HCT116 (cell line): Measurements from ENCODE around the gene IL17D. TPM values are rescaled to one million over a fixed set of nuclear protein-coding genes. Genes with fewer than 3 reads are reported as not detected.

Source experiments
- ATAC-seq: fragments of 200-7000 bp; cut with Tn5 transposase; 2 replicates; pipeline ENCODE4 v1.9.1; 2020; ENCODE audit warnings: mild to moderate bottlenecking, moderate library complexity
- BruUV-seq: library from RNA; stranded (reverse); fragments of 400-500 nt; replicated peaks from 2 replicates; lab custom pipeline; 2021; lab: Mats Ljungman, UMichigan
- CTCF ChIA-PET: fragments of 300-600 bp; sonication (Branson Sonifier 250); formaldehyde crosslinking; loops from one replicate; lab custom pipeline; 2021; ENCODE audit warnings: antibody characterized with exemption; lab: Charles Lee
- POLR2A ChIA-PET: fragments of 300-600, 350-600 bp; sonication (Branson Sonifier 250); formaldehyde crosslinking; loops from one replicate; lab custom pipeline; 2021; ENCODE audit warnings: antibody characterized with exemption; lab: Charles Lee
- RAD21 ChIA-PET, 2 experiments: fragments of 300-600 bp; sonication (Branson Sonifier 250); formaldehyde crosslinking; loops; one replicate each; lab custom pipeline; 2023; ENCODE audit warnings: low total read pairs in 2 of 2; ENCODE audit not compliant: uncharacterized antibody in 2 of 2, unreplicated experiment in 2 of 2, low non-redundant PET in 1 of 2; lab: Charles Lee
- DNase-seq: peaks from one replicate; pipeline ENCODE4 v3.0.0-alpha.2; 2010; ENCODE audit warnings: low read depth, low spot score
- H2AFZ ChIP-seq: fragments of 200-600 bp; shearing (Covaris generic), sonication (generic); 2 replicates; pipeline ENCODE4 v1.6.1; 2017; ENCODE audit warnings: low read depth, mixed run types, mixed read lengths, antibody characterized with exemption, low read length; ENCODE audit not compliant: poor library complexity, severe bottlenecking
- H3K27ac ChIP-seq: 2 replicates; pipeline ENCODE4 v1.5.1; 2012; ENCODE audit warnings: low read depth, low read length
- H3K27me3 ChIP-seq: fragments of 200-600 bp; sonication (generic); 2 replicates; pipeline ENCODE4 v1.6.1; 2016; ENCODE audit warnings: mixed run types, low read length, mixed read lengths; ENCODE audit not compliant: insufficient read depth
- H3K36me3 ChIP-seq, 2 experiments: fragments of 200-500 bp in 1 of 2; fragments of 200-600 bp in 1 of 2; sonication (Bioruptor generic) in 1 of 2; sonication (generic) in 1 of 2; 2 replicates each; pipeline versions ENCODE4 v1.5.1 to v1.6.1; 2014 to 2016; ENCODE audit warnings: low read length in 2 of 2, inconsistent platforms in 1 of 2, mixed read lengths in 1 of 2, mixed run types in 1 of 2; ENCODE audit not compliant: insufficient read depth in 2 of 2, control insufficient read depth in 1 of 2
- H3K4me1 ChIP-seq, 2 experiments: fragments of 200-600 bp in 1 of 2; sonication (generic) in 1 of 2; 2 replicates each; pipeline versions ENCODE4 v1.5.1 to v1.6.1; 2012 to 2017; ENCODE audit warnings: low read length in 2 of 2, inconsistent platforms in 1 of 2, mild to moderate bottlenecking in 1 of 2, mixed read lengths in 1 of 2, mixed run types in 1 of 2, moderate library complexity in 1 of 2; ENCODE audit not compliant: insufficient read depth in 2 of 2, control insufficient read depth in 1 of 2
- H3K4me2 ChIP-seq: fragments of 200-600 bp; sonication (generic); 2 replicates; pipeline ENCODE4 v1.6.1; 2017; ENCODE audit warnings: mixed run types, low read length, mixed read lengths
- H3K4me3 ChIP-seq, 2 experiments: fragments of 200-600 bp in 1 of 2; sonication (generic) in 1 of 2; replicated peaks in 1 of 2; 2 replicates each; pipeline ENCODE4 v1.5.1; 2011 to 2016; ENCODE audit warnings: low read length in 2 of 2, control low read depth in 1 of 2, low read depth in 1 of 2, mild to moderate bottlenecking in 1 of 2, mixed read lengths in 1 of 2, mixed run types in 1 of 2
- H3K79me2 ChIP-seq: fragments of 200-600 bp; sonication (generic); 2 replicates; pipeline ENCODE4 v1.6.1; 2017; ENCODE audit warnings: mild to moderate bottlenecking, mixed run types, low read length, moderate library complexity, mixed read lengths; ENCODE audit not compliant: insufficient read depth
- H3K9ac ChIP-seq: fragments of 200-600 bp; sonication (generic); 2 replicates; pipeline ENCODE4 v1.6.1; 2016; ENCODE audit warnings: low read length, mixed read lengths
- H3K9me2 ChIP-seq: fragments of 200-600 bp; sonication (generic), shearing (Covaris generic); 2 replicates; pipeline ENCODE4 v1.6.1; 2017; ENCODE audit warnings: mixed run types, mild to moderate bottlenecking, moderate library complexity; ENCODE audit not compliant: insufficient read depth
- H3K9me3 ChIP-seq, 2 experiments: fragments of 200-500 bp in 1 of 2; fragments of 200-600 bp in 1 of 2; sonication (Bioruptor generic) in 1 of 2; sonication (generic) in 1 of 2; 2 replicates each; pipeline ENCODE4 v1.6.1; 2014 to 2017; ENCODE audit warnings: low read length in 2 of 2, mixed read lengths in 2 of 2, inconsistent platforms in 1 of 2, low read depth in 1 of 2, mild to moderate bottlenecking in 1 of 2, mixed run types in 1 of 2, moderate library complexity in 1 of 2; ENCODE audit not compliant: control insufficient read depth in 1 of 2, insufficient read depth in 1 of 2
- H4K20me1 ChIP-seq: fragments of 200-600 bp; sonication (generic), shearing (Covaris generic); 2 replicates; pipeline ENCODE4 v1.6.1; 2017; ENCODE audit warnings: mixed run types, mild to moderate bottlenecking, moderate library complexity; ENCODE audit not compliant: insufficient read depth
- ATF3 ChIP-seq: IDR thresholded peaks from 2 replicates; pipeline ENCODE4 v1.6.1; 2012
- CBX3 ChIP-seq: IDR thresholded peaks from 2 replicates; pipeline ENCODE4 v1.6.1; 2012; ENCODE audit warnings: low read depth
- CEBPB ChIP-seq: IDR thresholded peaks from 2 replicates; pipeline ENCODE4 v1.6.1; 2012; ENCODE audit warnings: low read depth
- CTCF ChIP-seq, 3 experiments: fragments of 200-600 bp in 1 of 3; sonication (generic) in 1 of 3; IDR thresholded peaks in 2 of 3; conservative IDR thresholded peaks in 1 of 3; 2 replicates each; pipeline ENCODE4 v1.5.1; 2012 to 2017; ENCODE audit warnings: low read depth in 2 of 3, low read length in 2 of 3, antibody characterized with exemption in 1 of 3, borderline replicate concordance in 1 of 3, control low read depth in 1 of 3, mild to moderate bottlenecking in 1 of 3, mixed read lengths in 1 of 3, mixed run types in 1 of 3, moderate library complexity in 1 of 3; ENCODE audit not compliant: insufficient read depth in 1 of 3
- EGR1 ChIP-seq: IDR thresholded peaks from 2 replicates; pipeline ENCODE4 v1.6.1; 2012; ENCODE audit warnings: low read depth
- ELF1 ChIP-seq: IDR thresholded peaks from 2 replicates; pipeline ENCODE4 v1.6.1; 2012; ENCODE audit warnings: low read depth, borderline replicate concordance
- EZH2 ChIP-seq: fragments of 200-600 bp; sonication (generic); IDR thresholded peaks from 2 replicates; pipeline ENCODE4 v1.6.1; 2017; ENCODE audit warnings: antibody characterized with exemption, mixed run types
- EZH2phosphoT487 ChIP-seq: fragments of 200-600 bp; IDR thresholded peaks from 2 replicates; pipeline ENCODE4 v1.6.1; 2018; ENCODE audit warnings: antibody characterized with exemption, borderline replicate concordance
- FOSL1 ChIP-seq: IDR thresholded peaks from 2 replicates; pipeline ENCODE4 v1.6.1; 2012; ENCODE audit warnings: low read depth
- JUND ChIP-seq: IDR thresholded peaks from 2 replicates; pipeline ENCODE4 v1.6.1; 2012
- MAX ChIP-seq: IDR thresholded peaks from 2 replicates; pipeline ENCODE4 v1.6.1; 2012
- POLR2A ChIP-seq: IDR thresholded peaks from 2 replicates; pipeline ENCODE4 v1.7.0; 2011; ENCODE audit warnings: borderline replicate concordance; ENCODE audit not compliant: insufficient read depth, insufficient read length; ENCODE audit errors: extremely low read depth
- REST ChIP-seq: IDR thresholded peaks from 2 replicates; pipeline ENCODE4 v1.6.1; 2012; ENCODE audit warnings: low read depth
- SIN3A ChIP-seq: IDR thresholded peaks from 2 replicates; pipeline ENCODE4 v1.6.1; 2012; ENCODE audit warnings: low read depth
- SP1 ChIP-seq: IDR thresholded peaks from 2 replicates; pipeline ENCODE4 v1.6.1; 2012; ENCODE audit warnings: low read depth
- TCF7L2 ChIP-seq: IDR thresholded peaks from 2 replicates; pipeline ENCODE4 v1.7.0; 2011; ENCODE audit warnings: borderline replicate concordance, inconsistent platforms; ENCODE audit not compliant: insufficient read depth, insufficient read length; ENCODE audit errors: extremely low read depth
- YY1 ChIP-seq: IDR thresholded peaks from 2 replicates; pipeline ENCODE4 v1.6.1; 2011; ENCODE audit warnings: low read length, low read depth, moderate library complexity, mild to moderate bottlenecking; ENCODE audit not compliant: insufficient replicate concordance; ENCODE audit errors: extremely low read depth
- ZFX ChIP-seq: fragments of 450-650 bp; IDR thresholded peaks from 2 replicates; pipeline ENCODE4 v1.6.1; 2017
- ZNF274 ChIP-seq: fragments of 200-500 bp; sonication (Bioruptor generic); IDR thresholded peaks from 2 replicates; pipeline ENCODE4 v1.6.1; 2014; ENCODE audit warnings: mild to moderate bottlenecking, low read depth, low read length, inconsistent platforms
- intact Hi-C: fragments of 100-400 bp; cut with micrococcal nuclease; formaldehyde crosslinking; loops from 2 replicates; pipeline ENCODE4 v1.10.0; 2022
- total RNA-seq: library from RNA; stranded (reverse); gene quantifications from one replicate; pipeline ENCODE4 v1.2.1, GENCODE V29; 2021; ENCODE audit not compliant: unreplicated experiment

Gene IL17D
- total RNA-seq, 1 experiment from 2014 or later = 0.25 TPM

- TF ChIP-seq MAX = no peak
- TF ChIP-seq CEBPB = no peak
- TF ChIP-seq YY1 = no peak
- no peak for TF ChIP-seq SP1
- TF ChIP-seq FOSL1 = no peak
- no peak for TF ChIP-seq JUND
- TF ChIP-seq ZNF274 = no peak
These were observed 11.2 kb downstream of the IL17D start (continued) for GRCh38 chr13:20714563-20715329.

- POLR2A ChIA-PET = no interaction called here
- CTCF ChIA-PET = interaction anchor here (1.8 kb wide), 1 partner anchor 12 kb away, joined by 5 read pairs; the partner anchor contains the start of gene IL17D
- no TSS peak for BruUV-seq
- no peak for TF ChIP-seq EGR1
- TF ChIP-seq TCF7L2 = no peak
- no peak for TF ChIP-seq EZH2
- TF ChIP-seq REST = no peak
- TF ChIP-seq SIN3A = no peak
- no peak for TF ChIP-seq ZNF274
- TF ChIP-seq CBX3 = no peak
- TF ChIP-seq ZFX = no peak
- TF ChIP-seq CTCF (IDR thresholded peaks at IDR 0.05 in 2 of 3, conservative IDR thresholded peaks at IDR 0.05 in 1 of 3; ENCODE audit: borderline replicate concordance in 1 of 3, insufficient read depth in 1 of 3, low read depth in 2 of 3, low read length in 2 of 3) = no peak
- TF ChIP-seq EZH2phosphoT487 = no peak
- no peak for TF ChIP-seq ATF3
- no peak for TF ChIP-seq JUND
- no peak for TF ChIP-seq ELF1
- TF ChIP-seq FOSL1 = no peak
- TF ChIP-seq POLR2A = no peak
- no peak for TF ChIP-seq YY1
These were observed 11.8 kb downstream of the IL17D start for GRCh38 chr13:20715330-20715712.

More at GRCh38 chr13:20715330-20715712, 11.8 kb downstream of the IL17D start:
- Histone ChIP-seq H3K9me3 (no peaks in the 10 kb centered on the region), H3K27me3 (no peaks in the 10 kb centered on the region), H3K79me2 (no peaks in the 10 kb centered on the region), H3K9me2 (no peaks in the 10 kb centered on the region), H3K36me3 (no peaks in the 10 kb centered on the region), H3K27ac (no peak overlapping the region), H3K4me1 (peaks cover 0 to 23% of the 10 kb centered on the region in 2 experiments; a peak in 3 of 4 replicates), H3K4me3 (no peak overlapping the region), H3K4me2 (no peak overlapping the region), H2AFZ (no peak overlapping the region), H4K20me1 (no peaks in the 10 kb centered on the region), H3K9ac (no peak overlapping the region)
- ATAC-seq = no peak
- RAD21 ChIA-PET = no interaction called here
- intact Hi-C loops = no loop called here
- DNase-seq = no peak
